HCT116 (cell line): Measurements from ENCODE around the gene IMMP2L.

Experiments
- CBX3 ChIP-seq: IDR thresholded peaks from 2 replicates; pipeline ENCODE4 v1.6.1; 2012; ENCODE audit warnings: low read depth
- EZH2 ChIP-seq: fragments of 200-600 bp; sonication (generic); IDR thresholded peaks from 2 replicates; pipeline ENCODE4 v1.6.1; 2017; ENCODE audit warnings: antibody characterized with exemption, mixed run types
- POLR2AphosphoS5 ChIP-seq: IDR thresholded peaks from 2 replicates; pipeline ENCODE4 v1.6.1; 2011; ENCODE audit warnings: mild to moderate bottlenecking, low read depth, low read length, moderate library complexity
- RAD21 ChIP-seq: IDR thresholded peaks from 2 replicates; pipeline ENCODE4 v1.6.1; 2012; ENCODE audit warnings: low read depth, mild to moderate bottlenecking
- SP1 ChIP-seq: IDR thresholded peaks from 2 replicates; pipeline ENCODE4 v1.6.1; 2012; ENCODE audit warnings: low read depth
- YY1 ChIP-seq: IDR thresholded peaks from 2 replicates; pipeline ENCODE4 v1.6.1; 2011; ENCODE audit warnings: low read length, low read depth, moderate library complexity, mild to moderate bottlenecking; ENCODE audit not compliant: insufficient replicate concordance; ENCODE audit errors: extremely low read depth
- TF ChIP-seq, protein P1 (sequence below), 3 experiments: fragments of 200-600 bp in 1 of 3; sonication (generic) in 1 of 3; IDR thresholded peaks in 2 of 3; conservative IDR thresholded peaks in 1 of 3; 2 replicates each; pipeline ENCODE4 v1.5.1; 2012 to 2017; ENCODE audit warnings: low read depth in 2 of 3, low read length in 2 of 3, antibody characterized with exemption in 1 of 3, borderline replicate concordance in 1 of 3, control low read depth in 1 of 3, mild to moderate bottlenecking in 1 of 3, mixed read lengths in 1 of 3, mixed run types in 1 of 3, moderate library complexity in 1 of 3; ENCODE audit not compliant: insufficient read depth in 1 of 3

DNA sequence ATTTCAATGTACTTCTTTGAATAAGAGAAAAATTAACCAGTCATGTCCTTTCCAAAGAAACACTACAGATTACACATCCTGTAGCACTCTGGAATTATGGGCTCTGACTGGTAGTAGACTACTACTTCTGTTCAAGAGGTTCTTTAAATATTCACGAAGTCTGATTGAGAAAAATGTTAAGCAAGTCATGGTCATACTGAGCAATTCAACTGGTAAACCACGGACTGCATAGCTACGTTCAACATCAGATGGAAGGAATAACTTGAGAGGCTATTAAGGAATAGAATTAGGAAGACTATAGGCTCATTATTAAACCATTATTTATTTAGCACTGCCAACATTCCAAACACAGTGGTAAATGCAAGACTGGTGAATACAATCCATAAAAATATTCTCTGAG is 160.8 kb downstream of the IMMP2L start:
- TF ChIP-seq POLR2AphosphoS5 (no peak), SP1 (no peak), YY1 (no peak), EZH2 (no peak), CBX3 (no peak), RAD21 (no peak)
- TF ChIP-seq, protein P1, sequence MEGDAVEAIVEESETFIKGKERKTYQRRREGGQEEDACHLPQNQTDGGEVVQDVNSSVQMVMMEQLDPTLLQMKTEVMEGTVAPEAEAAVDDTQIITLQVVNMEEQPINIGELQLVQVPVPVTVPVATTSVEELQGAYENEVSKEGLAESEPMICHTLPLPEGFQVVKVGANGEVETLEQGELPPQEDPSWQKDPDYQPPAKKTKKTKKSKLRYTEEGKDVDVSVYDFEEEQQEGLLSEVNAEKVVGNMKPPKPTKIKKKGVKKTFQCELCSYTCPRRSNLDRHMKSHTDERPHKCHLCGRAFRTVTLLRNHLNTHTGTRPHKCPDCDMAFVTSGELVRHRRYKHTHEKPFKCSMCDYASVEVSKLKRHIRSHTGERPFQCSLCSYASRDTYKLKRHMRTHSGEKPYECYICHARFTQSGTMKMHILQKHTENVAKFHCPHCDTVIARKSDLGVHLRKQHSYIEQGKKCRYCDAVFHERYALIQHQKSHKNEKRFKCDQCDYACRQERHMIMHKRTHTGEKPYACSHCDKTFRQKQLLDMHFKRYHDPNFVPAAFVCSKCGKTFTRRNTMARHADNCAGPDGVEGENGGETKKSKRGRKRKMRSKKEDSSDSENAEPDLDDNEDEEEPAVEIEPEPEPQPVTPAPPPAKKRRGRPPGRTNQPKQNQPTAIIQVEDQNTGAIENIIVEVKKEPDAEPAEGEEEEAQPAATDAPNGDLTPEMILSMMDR (IDR thresholded peaks at IDR 0.05 in 2 of 3, conservative IDR thresholded peaks at IDR 0.05 in 1 of 3; ENCODE audit: borderline replicate concordance in 1 of 3, insufficient read depth in 1 of 3, low read depth in 2 of 3, low read length in 2 of 3): no peak
